ENCODE data around the gene ISYNA1. TPM values are rescaled to one million over a fixed set of nuclear protein-coding genes. Genes with fewer than 3 reads are reported as not detected.

ISYNA1 gene
- total RNA-seq, 1 donor, result 6.3 TPM

DNA sequence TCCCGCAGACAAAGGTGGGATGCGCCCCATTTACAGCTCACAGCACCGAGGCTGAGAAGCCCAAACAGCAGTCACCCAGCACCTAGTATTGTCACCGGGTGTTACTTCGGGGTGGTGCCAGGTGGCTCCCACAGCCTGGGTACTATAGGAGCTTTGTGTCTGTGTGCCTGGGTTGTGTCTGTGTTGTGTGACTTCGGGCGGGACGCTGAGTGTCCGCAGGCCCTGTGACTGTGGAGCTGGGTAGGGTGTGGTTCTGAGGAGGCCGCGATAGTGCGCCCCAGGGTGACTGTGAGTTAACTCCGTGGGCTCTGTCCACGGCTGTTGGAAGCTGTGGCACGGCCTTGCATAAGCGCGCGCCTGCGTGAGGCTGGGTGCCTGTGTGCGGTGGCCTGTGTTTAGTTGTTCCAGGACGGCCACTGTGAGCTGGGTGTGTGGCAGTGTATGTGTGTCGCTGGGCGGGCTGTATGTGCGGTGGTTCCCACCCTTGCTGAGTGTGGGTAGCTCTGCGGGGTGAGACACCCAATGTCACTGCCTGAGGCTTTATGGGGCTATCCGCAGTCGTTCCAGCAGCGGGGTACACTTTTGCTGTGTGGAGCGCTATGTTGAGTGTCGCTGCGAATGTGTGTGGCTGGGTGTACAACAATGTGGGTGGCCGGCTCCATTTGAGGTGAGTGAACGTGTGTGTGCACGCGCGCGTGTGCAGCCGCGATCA, 19.3 kb downstream of the ISYNA1 start:
- peak overlapping the region; percentile 55 for H3K4me3 ChIP-seq (ENCODE audit: low read depth, low read length)
- TF ChIP-seq CTCF (IDR thresholded peaks at IDR 0.05; ENCODE audit: insufficient read depth, low read length), result no peak
- peak; percentile 42 for DNase-seq (ENCODE audit: low read depth)

- DNase-seq (ENCODE audit: low read depth), result peak; percentile 20
- no peak for TF ChIP-seq CTCF (IDR thresholded peaks at IDR 0.05; ENCODE audit: insufficient read depth, low read length)
- H3K4me3 ChIP-seq (ENCODE audit: low read depth, low read length), result peak overlapping the region; percentile 42
Observed at GRCh38 chr19:18418029-18418482, 19.9 kb downstream of the ISYNA1 start.

DNA sequence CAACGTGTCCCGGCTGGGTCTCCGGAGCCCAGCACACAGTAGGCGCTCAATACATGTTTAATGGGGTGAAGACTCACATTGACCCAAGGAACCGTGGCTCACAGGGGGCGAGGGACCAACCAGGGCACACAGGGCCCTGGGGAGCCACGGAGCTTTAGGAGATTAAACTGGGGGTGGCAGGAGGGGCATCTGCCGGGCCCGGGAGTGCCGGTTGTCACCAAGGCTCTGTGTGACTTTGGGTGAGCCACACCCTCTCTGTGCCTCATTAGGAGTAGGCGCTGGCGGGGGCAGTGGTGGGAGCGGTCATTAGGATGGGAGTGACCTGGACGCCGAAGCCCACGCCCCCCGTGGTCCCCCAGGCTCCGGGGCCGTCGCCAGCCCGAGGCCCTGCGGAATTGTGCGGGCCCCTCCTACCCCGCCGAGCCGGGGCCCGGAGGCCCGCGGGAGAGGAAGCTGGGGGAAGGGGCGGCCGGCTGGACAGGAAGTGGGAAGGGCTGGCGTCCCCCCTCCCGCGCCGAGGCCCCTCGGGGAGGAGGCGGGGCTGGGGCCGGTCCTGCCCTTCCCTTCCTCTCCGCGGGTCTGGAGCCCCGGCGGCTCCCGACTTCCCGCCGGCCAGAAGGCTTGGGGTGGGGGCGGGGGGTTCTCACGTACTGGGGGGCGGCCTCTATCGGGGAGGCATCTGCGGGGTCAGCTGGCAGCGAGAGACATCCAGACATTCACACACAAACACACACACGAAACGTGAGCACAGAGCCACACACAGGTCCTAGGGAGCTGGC, 20.5 kb downstream of the ISYNA1 start:
- H3K4me3 ChIP-seq (ENCODE audit: low read depth, low read length), result peak overlapping the region; percentile 50
- peak; percentile 72 for DNase-seq (ENCODE audit: low read depth)
- TF ChIP-seq CTCF (IDR thresholded peaks at IDR 0.05; ENCODE audit: insufficient read depth, low read length), result no peak

GRCh38 chr19:18416778-18417249, 21.1 kb downstream of the ISYNA1 start:
- TF ChIP-seq CTCF (IDR thresholded peaks at IDR 0.05; ENCODE audit: insufficient read depth, low read length), result no peak
- H3K4me3 ChIP-seq (ENCODE audit: low read depth, low read length), result peak overlapping the region; percentile 50
- DNase-seq (ENCODE audit: low read depth), result peak; percentile 83

- DNase-seq (ENCODE audit: low read depth), result peak; percentile 87
- peak overlapping the region; percentile 58 for H3K4me3 ChIP-seq (ENCODE audit: low read depth, low read length)
- no peak for TF ChIP-seq CTCF (IDR thresholded peaks at IDR 0.05; ENCODE audit: insufficient read depth, low read length)
Observed at GRCh38 chr19:18415178-18415867, 22.6 kb downstream of the ISYNA1 start.

- H3K4me3 ChIP-seq (ENCODE audit: low read depth, low read length), result peak overlapping the region; percentile 58
- no peak for DNase-seq (ENCODE audit: low read depth)
Observed at GRCh38 chr19:18414504-18415177, 23.3 kb downstream of the ISYNA1 start.

More at GRCh38 chr19:18414504-18415177, 23.3 kb downstream of the ISYNA1 start:
- no peak for TF ChIP-seq CTCF (IDR thresholded peaks at IDR 0.05; ENCODE audit: insufficient read depth, low read length)
